Stomach (tissue), 4 donors: ENCODE data around the gene OTUD1.

Experiments used
- CTCF ChIP-seq, 7 experiments: fragments of 450-650 bp in 4 of 7; fragments of 200-600 bp in 3 of 7; sonication (generic) in 3 of 7; IDR thresholded peaks; one replicate each; pipeline ENCODE4 v1.5.1; 2016 to 2019; ENCODE audit warnings: antibody characterized with exemption in 7 of 7, control low read depth in 2 of 7, mild to moderate bottlenecking in 1 of 7
- EP300 ChIP-seq: sonication (generic); formaldehyde crosslinking; IDR thresholded peaks from one replicate; pipeline ENCODE4 v1.6.1; 2017; ENCODE audit warnings: antibody characterized with exemption
- POLR2A ChIP-seq, 4 donors: fragments of 450-650 bp; IDR thresholded peaks; one replicate each; pipeline ENCODE4 v1.6.1; 2016; ENCODE audit warnings: antibody characterized with exemption in 4 of 4, control low read depth in 2 of 4, mild to moderate bottlenecking in 1 of 4, moderate library complexity in 1 of 4
- POLR2AphosphoS5 ChIP-seq, 3 donors: sonication (generic); formaldehyde crosslinking; IDR thresholded peaks; one replicate each; pipeline ENCODE4 v1.6.1; 2016; ENCODE audit warnings: antibody characterized with exemption in 3 of 3

- TF ChIP-seq POLR2A (IDR thresholded peaks at IDR 0.05) (no peak), CTCF (IDR thresholded peaks at IDR 0.05) (no peak), EP300 (no peak), POLR2AphosphoS5 (IDR thresholded peaks at IDR 0.05) (no peak)
Measured at GRCh38 chr10:23433701-23434100, 5.2 kb upstream of the OTUD1 start.
